Memory B cell (primary cell): ENCODE data around the gene TMED4.
"Not testable (repeated sequence)": the region's sequence is repeated elsewhere in the genome, so short reads cannot be mapped to it uniquely, and the experiment has no call there.

ENCODE experiments used
- ATAC-seq: fragments of 150-1000 bp; cut with Tn5 transposase; 2 replicates; pipeline ENCODE4 v1.10.0; 2021; ENCODE audit warnings: low read depth, mild to moderate bottlenecking, moderate library complexity
- DNase-seq, 2 donors: peaks; one replicate each; pipeline ENCODE4 v3.0.0; 2022; ENCODE audit warnings: low spot score in 2 of 2
- H3K27ac Mint-ChIP-seq: one replicate; pipeline ENCODE4 v1.8.0; 2022; ENCODE audit warnings: mild to moderate bottlenecking, moderate library complexity, mixed read lengths
- H3K27me3 Mint-ChIP-seq: one replicate; pipeline ENCODE4 v1.8.0; 2022; ENCODE audit warnings: mixed read lengths
- H3K36me3 Mint-ChIP-seq: one replicate; pipeline ENCODE4 v1.8.0; 2022; ENCODE audit warnings: mild to moderate bottlenecking, mixed read lengths
- H3K4me1 Mint-ChIP-seq: one replicate; pipeline ENCODE4 v1.8.0; 2022; ENCODE audit warnings: mixed read lengths
- H3K4me3 Mint-ChIP-seq: one replicate; pipeline ENCODE4 v1.8.0; 2022; ENCODE audit warnings: mild to moderate bottlenecking, moderate library complexity, mixed read lengths
- H3K9me3 Mint-ChIP-seq: one replicate; pipeline ENCODE4 v1.8.0; 2022; ENCODE audit warnings: mixed read lengths

Gene TMED4

GRCh38 chr7:44617225-44617890, 35.3 kb upstream of the TMED4 start:
- peaks cover 7% of the 10 kb centered on the region for H3K36me3 Mint-ChIP-seq
- ATAC-seq, result no peak
- H3K4me1 Mint-ChIP-seq, result peaks cover 40% of the 10 kb centered on the region
- H3K4me3 Mint-ChIP-seq, result no peak overlapping the region
- no peak overlapping the region for H3K27ac Mint-ChIP-seq
- no peaks in the 10 kb centered on the region for H3K9me3 Mint-ChIP-seq
- no peak for DNase-seq
- no peaks in the 10 kb centered on the region for H3K27me3 Mint-ChIP-seq

- Mint-ChIP-seq H3K27ac (no peak overlapping the region), H3K36me3 (peaks cover 7% of the 10 kb centered on the region), H3K27me3 (no peaks in the 10 kb centered on the region), H3K4me1 (peaks cover 43% of the 10 kb centered on the region), H3K4me3 (no peak overlapping the region), H3K9me3 (no peaks in the 10 kb centered on the region)
- DNase-seq, result no peak
- no peak for ATAC-seq
Measured at GRCh38 chr7:44616545-44616944, 34.5 kb upstream of the TMED4 start.

GRCh38 chr7:44615793-44616192, 33.8 kb upstream of the TMED4 start:
- Mint-ChIP-seq H3K4me3 (no peak overlapping the region), H3K27me3 (no peaks in the 10 kb centered on the region), H3K4me1 (peaks cover 39% of the 10 kb centered on the region), H3K27ac (peak overlapping the region; percentile 36), H3K36me3 (peaks cover 7% of the 10 kb centered on the region), H3K9me3 (no peaks in the 10 kb centered on the region)
- ATAC-seq (no peak), DNase-seq (no peak)

GRCh38 chr7:44615149-44615611, 33.1 kb upstream of the TMED4 start:
- ATAC-seq (peak; percentile 88), DNase-seq (peak in 1 of 2 donors; percentile 23)
- peaks cover 39% of the 10 kb centered on the region for H3K4me1 Mint-ChIP-seq
- H3K27ac Mint-ChIP-seq, result peak overlapping the region; percentile 89
- H3K27me3 Mint-ChIP-seq, result no peaks in the 10 kb centered on the region
- H3K4me3 Mint-ChIP-seq, result peak overlapping the region; percentile 73
- peaks cover 7% of the 10 kb centered on the region for H3K36me3 Mint-ChIP-seq
- H3K9me3 Mint-ChIP-seq, result no peaks in the 10 kb centered on the region

- DNase-seq (no peak), ATAC-seq (no peak)
- H3K36me3 Mint-ChIP-seq, result no peaks in the 10 kb centered on the region
- H3K27me3 Mint-ChIP-seq, result no peaks in the 10 kb centered on the region
- H3K27ac Mint-ChIP-seq, result no peak overlapping the region
- peaks cover 32% of the 10 kb centered on the region for H3K4me1 Mint-ChIP-seq
- H3K4me3 Mint-ChIP-seq, result no peak overlapping the region
- no peaks in the 10 kb centered on the region for H3K9me3 Mint-ChIP-seq
Measured at GRCh38 chr7:44609829-44610228, 27.8 kb upstream of the TMED4 start.

- H3K9me3 Mint-ChIP-seq, result no peaks in the 10 kb centered on the region
- H3K4me1 Mint-ChIP-seq, result peaks cover 26% of the 10 kb centered on the region
- no peak for DNase-seq
- no peak for ATAC-seq
- H3K27me3 Mint-ChIP-seq, result no peaks in the 10 kb centered on the region
- no peak overlapping the region for H3K4me3 Mint-ChIP-seq
- H3K27ac Mint-ChIP-seq, result no peak overlapping the region
- no peaks in the 10 kb centered on the region for H3K36me3 Mint-ChIP-seq
Measured at GRCh38 chr7:44608916-44609648, 27.1 kb upstream of the TMED4 start.

- ATAC-seq (peak; percentile 20), DNase-seq (no peak)
- Mint-ChIP-seq H3K27ac (peak overlapping the region; percentile 98), H3K4me1 (peaks cover 23% of the 10 kb centered on the region), H3K4me3 (peak overlapping the region; percentile 94), H3K36me3 (no peaks in the 10 kb centered on the region), H3K9me3 (no peaks in the 10 kb centered on the region), H3K27me3 (no peaks in the 10 kb centered on the region)
Measured at GRCh38 chr7:44607141-44608068, 25.4 kb upstream of the TMED4 start.

- H3K4me1 Mint-ChIP-seq, result peaks cover 22% of the 10 kb centered on the region
- peak; percentile 99 to 100 for DNase-seq
- no peaks in the 10 kb centered on the region for H3K27me3 Mint-ChIP-seq
- H3K27ac Mint-ChIP-seq, result peak within 1 kb of the TSS; percentile 98
- ATAC-seq, result peak; percentile 85
- H3K9me3 Mint-ChIP-seq, result no peaks in the 10 kb centered on the region
- H3K4me3 Mint-ChIP-seq, result peak within 1 kb of the TSS; percentile 94
- H3K36me3 Mint-ChIP-seq, result no peaks in the 10 kb centered on the region
Measured at GRCh38 chr7:44606341-44607140, 24.5 kb upstream of the TMED4 start, which contains the start of gene OGDH. TSS of gene OGDH (plus strand) at chr7:44606627. CDS start at chr7:44624344, 17,717 bp downstream.

- H3K36me3 Mint-ChIP-seq, result no peaks in the 10 kb centered on the region
- H3K27ac Mint-ChIP-seq, result peak overlapping the region; percentile 17
- peaks cover 22% of the 10 kb centered on the region for H3K4me1 Mint-ChIP-seq
- DNase-seq (no peak), ATAC-seq (no peak)
- no peak overlapping the region for H3K4me3 Mint-ChIP-seq
- H3K27me3 Mint-ChIP-seq, result peaks cover 6% of the 10 kb centered on the region
- H3K9me3 Mint-ChIP-seq, result no peaks in the 10 kb centered on the region
Measured at GRCh38 chr7:44604941-44605340, 22.9 kb upstream of the TMED4 start.

GRCh38 chr7:44603193-44603592, 21.2 kb upstream of the TMED4 start:
- Mint-ChIP-seq H3K27me3 (peaks cover 6% of the 10 kb centered on the region), H3K36me3 (no peaks in the 10 kb centered on the region), H3K9me3 (no peaks in the 10 kb centered on the region), H3K4me1 (peaks cover 19% of the 10 kb centered on the region), H3K4me3 (no peak overlapping the region), H3K27ac (no peak overlapping the region)
- DNase-seq, result no peak
- ATAC-seq, result no peak

- no peak for ATAC-seq
- Mint-ChIP-seq H3K9me3 (no peaks in the 10 kb centered on the region), H3K4me3 (no peak overlapping the region), H3K27me3 (peaks cover 6% of the 10 kb centered on the region), H3K4me1 (peaks cover 17% of the 10 kb centered on the region), H3K36me3 (no peaks in the 10 kb centered on the region), H3K27ac (no peak overlapping the region)
- no peak for DNase-seq
Measured at GRCh38 chr7:44602576-44602910, 20.5 kb upstream of the TMED4 start.

- no peaks in the 10 kb centered on the region for H3K36me3 Mint-ChIP-seq
- no peak overlapping the region for H3K27ac Mint-ChIP-seq
- H3K27me3 Mint-ChIP-seq, result peaks cover 9% of the 10 kb centered on the region
- no peak overlapping the region for H3K4me3 Mint-ChIP-seq
- no peaks in the 10 kb centered on the region for H3K9me3 Mint-ChIP-seq
- H3K4me1 Mint-ChIP-seq, result peaks cover 8% of the 10 kb centered on the region
- no peak for DNase-seq
- no peak for ATAC-seq
Measured at GRCh38 chr7:44599222-44599621, 17.2 kb upstream of the TMED4 start.

- not testable (repeated sequence) for DNase-seq, ATAC-seq, H3K36me3 Mint-ChIP-seq, H3K4me3 Mint-ChIP-seq, H3K27ac Mint-ChIP-seq, H3K9me3 Mint-ChIP-seq, H3K4me1 Mint-ChIP-seq
- peaks cover 11% of the 10 kb centered on the region for H3K27me3 Mint-ChIP-seq
Measured at GRCh38 chr7:44597181-44597580, 15.2 kb upstream of the TMED4 start.
